K562 (cell line): ENCODE data around the gene ZSWIM4. TPM values are rescaled to one million over a fixed set of nuclear protein-coding genes. Genes with fewer than 3 reads are reported as not detected.

Experiments
- ARID1B ChIP-seq: fragments of 450-650 bp; IDR thresholded peaks from 2 replicates; pipeline ENCODE4 v1.6.1; 2016; ENCODE audit warnings: antibody characterized with exemption, mild to moderate bottlenecking, inconsistent platforms
- ATF3 ChIP-seq, 2 experiments: fragments of 450-650 bp in 1 of 2; sonication (generic) in 1 of 2; formaldehyde crosslinking in 1 of 2; IDR thresholded peaks in 1 of 2; conservative IDR thresholded peaks in 1 of 2; 2 replicates each; pipeline versions ENCODE4 v1.6.1 to v1.8.1; 2016 to 2023; ENCODE audit warnings: mild to moderate bottlenecking in 2 of 2, moderate library complexity in 2 of 2, inconsistent platforms in 1 of 2, missing genetic modification reagents in 1 of 2
- CCNT2 ChIP-seq: IDR thresholded peaks from 2 replicates; pipeline ENCODE4 v1.6.1; 2011; ENCODE audit warnings: borderline replicate concordance, low read depth, mild to moderate bottlenecking, moderate library complexity, mixed read lengths, low read length; ENCODE audit not compliant: insufficient read length; ENCODE audit errors: extremely low read depth
- FOSL1 ChIP-seq: fragments of 200-800 bp; sonication (Bioruptor generic); conservative IDR thresholded peaks from 2 replicates; pipeline ENCODE4 v1.6.1; 2016; ENCODE audit warnings: missing genetic modification characterization, missing compliant biosample characterization
- GATAD2A ChIP-seq: fragments of 450-650 bp; IDR thresholded peaks from 2 replicates; pipeline ENCODE4 v1.6.1; 2017
- HMGXB4 ChIP-seq: sonication (generic); formaldehyde crosslinking; IDR thresholded peaks from 2 replicates; pipeline ENCODE4 v1.8.1; 2023; ENCODE audit warnings: mild to moderate bottlenecking, missing genetic modification reagents
- JUND ChIP-seq, 2 experiments: IDR thresholded peaks; 2 replicates in 1 of 2; 3 replicates in 1 of 2; pipeline ENCODE4 v1.6.1; 2011; ENCODE audit warnings: borderline replicate concordance in 2 of 2, low read depth in 2 of 2, low read length in 2 of 2, improper control_type of control experiment in 1 of 2, missing biosample characterization in 1 of 2, missing genetic modification characterization in 1 of 2, missing genetic modification reagents in 1 of 2
- MYBL2 ChIP-seq, 2 experiments: fragments of 450-650 bp in 1 of 2; sonication (generic) in 1 of 2; formaldehyde crosslinking in 1 of 2; IDR thresholded peaks; 2 replicates each; pipeline versions ENCODE4 v1.6.1 to v1.8.1; 2017 to 2022; ENCODE audit warnings: borderline replicate concordance in 1 of 2, inconsistent platforms in 1 of 2, low read depth in 1 of 2, mild to moderate bottlenecking in 1 of 2, missing genetic modification reagents in 1 of 2, moderate library complexity in 1 of 2
- NFYB ChIP-seq: IDR thresholded peaks from 2 replicates; pipeline ENCODE4 v1.6.1; 2011; ENCODE audit warnings: mild to moderate bottlenecking, moderate library complexity; ENCODE audit not compliant: insufficient read length; ENCODE audit errors: extremely low read depth
- U2AF2 ChIP-seq: fragments of 200-400 bp; formaldehyde crosslinking; optimal IDR thresholded peaks from 2 replicates; pipeline ENCODE3; 2017; ENCODE audit warnings: low read depth, mild to moderate bottlenecking, low read length
- polyA plus RNA-seq, 8 experiments: library from polyadenylated mRNA; depleted of rRNA in 4 of 8; stranded (reverse) in 5 of 8; unstranded in 3 of 8; fragments of >200 nt; fragmentation: Nextera tagmentation in 2 of 8; fragmentation: Illumina TruSeq in 1 of 8; extraction: Ambion mirVana in 2 of 8; extraction: Trizol in 1 of 8; gene quantifications; 2 replicates each; pipeline versions ENCODE4 v1.2.1 to v1.2.3, GENCODE V29; 2011 to 2014; ENCODE audit warnings: inconsistent platforms in 1 of 8, missing spikeins in 1 of 8
- total RNA-seq, 7 experiments: library from RNA; depleted of rRNA in 6 of 7; stranded (reverse); fragments of >200 nt in 6 of 7; fragmentation: Illumina TruSeq in 2 of 7; extraction: Trizol in 2 of 7; gene quantifications; 2 replicates each; pipeline versions ENCODE4 v1.2.1 to v1.2.3, GENCODE V29; 2011 to 2021; ENCODE audit warnings: low replicate concordance in 1 of 7
- TF ChIP-seq, protein P1 (sequence below): sonication (generic); formaldehyde crosslinking; IDR thresholded peaks from 2 replicates; pipeline ENCODE4 v1.8.0; 2022; ENCODE audit warnings: mild to moderate bottlenecking, low read depth, missing genetic modification reagents
- TF ChIP-seq, protein P2 (sequence below): fragments of 450-650 bp; IDR thresholded peaks from 2 replicates; pipeline ENCODE4 v1.6.1; 2016; ENCODE audit warnings: antibody characterized with exemption
- TF ChIP-seq, protein P3 (sequence below): fragments of 250-450 bp; sonication (Bioruptor Pico); IDR thresholded peaks from 2 replicates; pipeline ENCODE4 v1.8.0; 2021; ENCODE audit warnings: moderate library complexity, mild to moderate bottlenecking, inconsistent platforms
- TF ChIP-seq, protein P4 (sequence below): IDR thresholded peaks from 3 replicates; pipeline ENCODE4 v1.6.1; 2011; ENCODE audit warnings: borderline replicate concordance, mild to moderate bottlenecking; ENCODE audit not compliant: insufficient read length, insufficient read depth

Gene ZSWIM4
- total and polyA plus RNA-seq, 9 of the 15 experiments (the other 6 are each of a cell fraction or from before 2014, with no cell fraction given): 0.25 to 3.7 (median 0.79) TPM; not detected in 2

- TF ChIP-seq ATF3 (IDR thresholded peaks at IDR 0.05) (peak; percentile 99), ATF3 (CRISPR knock-in tag; conservative IDR thresholded peaks at IDR 0.05) (peak; percentile 96), U2AF2 (no peak), JUND (IDR thresholded peaks at IDR 0.05; ENCODE audit: borderline replicate concordance, low read depth, low read length) (peak; percentile 99), JUND (tag; IDR thresholded peaks at IDR 0.05; ENCODE audit: borderline replicate concordance, low read depth, low read length) (peak; percentile 95; the same call in 2 of the 3 replicates), FOSL1 (peak; percentile 98), CCNT2 (peak; percentile 91), MYBL2 (IDR thresholded peaks at IDR 0.05; ENCODE audit: low read depth) (no peak), MYBL2 (CRISPR knock-in tag; IDR thresholded peaks at IDR 0.05; ENCODE audit: borderline replicate concordance) (no peak), GATAD2A (no peak; the same call in 1 of the 2 replicates), HMGXB4 (no peak), ARID1B (peak; percentile 87), NFYB (no peak)
- TF ChIP-seq, protein P1, sequence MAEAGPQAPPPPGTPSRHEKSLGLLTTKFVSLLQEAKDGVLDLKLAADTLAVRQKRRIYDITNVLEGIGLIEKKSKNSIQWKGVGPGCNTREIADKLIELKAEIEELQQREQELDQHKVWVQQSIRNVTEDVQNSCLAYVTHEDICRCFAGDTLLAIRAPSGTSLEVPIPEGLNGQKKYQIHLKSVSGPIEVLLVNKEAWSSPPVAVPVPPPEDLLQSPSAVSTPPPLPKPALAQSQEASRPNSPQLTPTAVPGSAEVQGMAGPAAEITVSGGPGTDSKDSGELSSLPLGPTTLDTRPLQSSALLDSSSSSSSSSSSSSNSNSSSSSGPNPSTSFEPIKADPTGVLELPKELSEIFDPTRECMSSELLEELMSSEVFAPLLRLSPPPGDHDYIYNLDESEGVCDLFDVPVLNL (CRISPR knock-in tag): no peak
- TF ChIP-seq, protein P2, sequence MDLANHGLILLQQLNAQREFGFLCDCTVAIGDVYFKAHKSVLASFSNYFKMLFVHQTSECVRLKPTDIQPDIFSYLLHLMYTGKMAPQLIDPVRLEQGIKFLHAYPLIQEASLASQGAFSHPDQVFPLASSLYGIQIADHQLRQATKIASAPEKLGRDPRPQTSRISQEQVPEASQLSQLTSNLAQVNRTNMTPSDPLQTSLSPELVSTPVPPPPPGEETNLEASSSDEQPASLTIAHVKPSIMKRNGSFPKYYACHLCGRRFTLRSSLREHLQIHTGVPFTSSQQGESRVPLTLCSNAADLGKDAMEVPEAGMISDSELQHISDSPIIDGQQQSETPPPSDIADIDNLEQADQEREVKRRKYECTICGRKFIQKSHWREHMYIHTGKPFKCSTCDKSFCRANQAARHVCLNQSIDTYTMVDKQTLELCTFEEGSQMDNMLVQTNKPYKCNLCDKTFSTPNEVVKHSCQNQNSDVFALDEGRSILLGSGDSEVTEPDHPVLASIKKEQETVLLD: peak; percentile 21; the same call in 1 of the 2 replicates
- TF ChIP-seq, protein P3, sequence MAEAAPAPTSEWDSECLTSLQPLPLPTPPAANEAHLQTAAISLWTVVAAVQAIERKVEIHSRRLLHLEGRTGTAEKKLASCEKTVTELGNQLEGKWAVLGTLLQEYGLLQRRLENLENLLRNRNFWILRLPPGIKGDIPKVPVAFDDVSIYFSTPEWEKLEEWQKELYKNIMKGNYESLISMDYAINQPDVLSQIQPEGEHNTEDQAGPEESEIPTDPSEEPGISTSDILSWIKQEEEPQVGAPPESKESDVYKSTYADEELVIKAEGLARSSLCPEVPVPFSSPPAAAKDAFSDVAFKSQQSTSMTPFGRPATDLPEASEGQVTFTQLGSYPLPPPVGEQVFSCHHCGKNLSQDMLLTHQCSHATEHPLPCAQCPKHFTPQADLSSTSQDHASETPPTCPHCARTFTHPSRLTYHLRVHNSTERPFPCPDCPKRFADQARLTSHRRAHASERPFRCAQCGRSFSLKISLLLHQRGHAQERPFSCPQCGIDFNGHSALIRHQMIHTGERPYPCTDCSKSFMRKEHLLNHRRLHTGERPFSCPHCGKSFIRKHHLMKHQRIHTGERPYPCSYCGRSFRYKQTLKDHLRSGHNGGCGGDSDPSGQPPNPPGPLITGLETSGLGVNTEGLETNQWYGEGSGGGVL (CRISPR knock-in tag): no peak
- TF ChIP-seq, protein P4, sequence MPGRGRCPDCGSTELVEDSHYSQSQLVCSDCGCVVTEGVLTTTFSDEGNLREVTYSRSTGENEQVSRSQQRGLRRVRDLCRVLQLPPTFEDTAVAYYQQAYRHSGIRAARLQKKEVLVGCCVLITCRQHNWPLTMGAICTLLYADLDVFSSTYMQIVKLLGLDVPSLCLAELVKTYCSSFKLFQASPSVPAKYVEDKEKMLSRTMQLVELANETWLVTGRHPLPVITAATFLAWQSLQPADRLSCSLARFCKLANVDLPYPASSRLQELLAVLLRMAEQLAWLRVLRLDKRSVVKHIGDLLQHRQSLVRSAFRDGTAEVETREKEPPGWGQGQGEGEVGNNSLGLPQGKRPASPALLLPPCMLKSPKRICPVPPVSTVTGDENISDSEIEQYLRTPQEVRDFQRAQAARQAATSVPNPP: no peak
These were observed 55.9 kb downstream of the ZSWIM4 start (continued) for GRCh38 chr19:13850910-13851733.
